Right lung (tissue), 5 donors: ENCODE data around the gene TMEM97. TPM values are rescaled to one million over a fixed set of nuclear protein-coding genes. Genes with fewer than 3 reads are reported as not detected.

ENCODE experiments used
- DNase-seq, 2 donors: peaks; one replicate each; pipeline ENCODE4 v3.0.0-alpha.2; 2013
- polyA plus RNA-seq, 5 donors: library from polyadenylated mRNA; unstranded; fragments of 120-200 nt; gene quantifications; one replicate each; pipeline versions ENCODE4 v1.2.1 to v1.2.3, GENCODE V29; 2013; ENCODE audit warnings: inconsistent platforms in 1 of 5, low replicate concordance in 1 of 5; ENCODE audit not compliant: insufficient read length in 5 of 5, insufficient read depth in 1 of 5

TMEM97 gene
- polyA plus RNA-seq, 5 donors, result 41.2 to 46.7 (median 42.3) TPM

DNA sequence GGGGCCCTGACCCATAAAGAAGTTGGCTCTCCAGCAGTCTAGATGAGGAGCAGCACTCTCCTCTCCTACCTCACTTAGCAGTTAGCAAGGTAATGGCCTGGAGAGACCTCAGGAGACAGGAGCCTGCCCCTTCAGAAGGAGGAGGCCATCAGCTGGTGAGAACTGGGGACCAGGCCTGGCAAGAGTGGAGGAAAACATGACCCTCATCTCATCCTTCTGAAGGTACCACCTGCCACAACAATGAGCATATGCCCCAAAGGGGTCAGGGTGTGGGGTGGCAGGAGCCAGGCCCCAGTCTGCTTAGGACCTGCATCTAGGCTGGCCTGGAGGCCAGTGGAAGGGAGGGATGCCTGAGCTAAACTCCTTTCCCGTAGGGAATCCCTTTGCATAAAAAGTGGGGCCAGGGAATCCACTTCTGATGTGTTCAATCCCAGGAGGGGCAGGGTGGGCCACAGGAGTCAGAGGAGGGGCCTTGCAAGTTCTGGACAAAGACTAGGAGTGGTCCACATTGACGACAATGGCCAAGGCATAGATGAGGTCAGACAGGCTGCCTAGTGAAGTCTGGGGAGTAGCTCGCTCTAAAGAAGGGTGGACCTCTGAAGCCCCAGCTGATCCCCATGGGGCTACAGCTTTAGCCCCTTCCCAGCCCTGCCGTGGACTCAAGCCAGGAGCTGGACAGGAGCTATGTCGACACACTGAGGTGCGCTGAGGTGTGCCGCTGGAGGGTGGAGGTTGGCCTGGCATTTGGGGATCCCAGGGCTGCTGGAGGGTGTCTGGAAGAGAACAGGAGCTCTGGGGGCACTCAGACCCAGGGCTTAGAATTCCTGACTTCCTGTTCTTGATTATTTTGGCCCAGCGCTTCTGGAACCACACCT is 45.0 kb downstream of the TMEM97 start:
- DNase-seq, result no peak

DNA sequence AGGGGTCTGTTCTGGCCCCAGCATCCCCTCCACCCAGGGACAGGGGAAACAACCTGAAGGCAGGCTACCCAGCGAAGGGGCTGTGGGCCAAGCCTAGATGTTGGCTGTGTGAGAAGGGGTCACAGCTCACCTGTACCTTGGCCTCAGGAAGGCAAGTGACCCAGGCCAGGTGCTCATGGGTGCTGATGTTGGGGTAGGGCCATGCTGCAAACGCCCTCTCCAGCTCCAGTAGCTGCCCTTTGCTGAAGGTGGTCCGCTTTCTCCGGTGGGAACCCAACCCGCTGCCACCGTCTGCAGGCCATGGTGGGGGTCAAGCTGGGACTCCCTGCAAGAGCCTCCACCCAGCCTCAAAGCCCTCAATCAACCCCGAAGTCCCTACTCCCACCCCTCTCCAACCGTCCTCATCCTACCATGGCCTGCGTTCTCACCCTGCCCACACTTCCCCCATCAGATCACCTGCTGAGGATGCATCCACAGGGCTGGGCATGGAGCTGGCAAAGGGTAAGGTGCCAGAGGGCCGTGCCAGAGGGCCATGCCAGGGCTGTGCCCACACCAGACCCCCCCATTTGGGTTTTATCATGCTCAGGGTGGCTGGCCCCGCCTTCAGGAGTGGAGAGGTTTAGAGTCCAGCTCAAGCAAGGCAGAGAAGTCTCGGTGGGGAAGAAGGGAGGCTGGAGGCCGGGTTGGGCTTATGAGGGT is 45.8 kb downstream of the TMEM97 start, which contains the start of gene SEBOX:
SEBOX (minus strand) TSS at position 535 of the 699 bp plus-strand sequence; CDS start at position 487, 48 bp downstream.
- no peak for DNase-seq

DNA sequence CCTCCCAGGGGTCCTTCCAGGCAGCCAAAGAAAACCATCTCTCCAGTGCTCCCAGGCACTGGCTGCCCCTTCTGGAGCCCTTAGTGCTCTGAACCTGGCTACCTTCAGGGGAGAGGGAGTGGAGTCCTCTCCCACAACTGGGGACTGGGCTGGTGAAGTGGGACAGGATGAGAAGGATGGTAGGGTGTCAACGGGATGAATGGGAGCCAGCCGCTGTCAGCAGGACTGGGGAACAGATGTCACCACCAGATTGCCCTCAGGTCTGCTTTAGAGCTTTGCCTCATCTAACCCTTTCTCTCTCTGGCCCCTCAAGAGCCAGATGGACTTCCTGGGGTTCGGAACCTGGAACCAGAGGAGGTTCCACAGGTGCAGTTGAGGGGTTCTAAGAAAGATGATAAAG is 46.5 kb downstream of the TMEM97 start:
- DNase-seq, result no peak

DNA sequence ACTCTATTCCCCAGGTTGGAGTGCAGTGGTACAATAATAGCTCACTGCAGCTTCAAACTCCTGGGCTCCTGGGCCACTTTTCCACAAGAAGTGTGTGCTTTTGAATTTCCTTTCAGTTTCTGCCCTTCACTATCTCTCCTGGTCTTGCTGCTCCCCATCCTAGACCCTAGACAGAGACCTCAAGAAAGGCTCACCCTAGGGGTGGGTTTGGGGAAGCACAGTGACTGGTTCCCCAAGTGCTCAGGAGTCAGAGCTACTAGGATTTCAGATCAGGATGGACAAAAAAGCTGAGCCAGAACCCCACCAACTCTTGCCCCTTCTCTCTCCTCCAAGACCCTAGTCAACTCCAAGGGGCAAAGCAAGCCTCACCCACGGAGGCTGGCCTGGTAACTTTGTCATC is 47.6 kb downstream of the TMEM97 start:
- DNase-seq, result no peak

DNA sequence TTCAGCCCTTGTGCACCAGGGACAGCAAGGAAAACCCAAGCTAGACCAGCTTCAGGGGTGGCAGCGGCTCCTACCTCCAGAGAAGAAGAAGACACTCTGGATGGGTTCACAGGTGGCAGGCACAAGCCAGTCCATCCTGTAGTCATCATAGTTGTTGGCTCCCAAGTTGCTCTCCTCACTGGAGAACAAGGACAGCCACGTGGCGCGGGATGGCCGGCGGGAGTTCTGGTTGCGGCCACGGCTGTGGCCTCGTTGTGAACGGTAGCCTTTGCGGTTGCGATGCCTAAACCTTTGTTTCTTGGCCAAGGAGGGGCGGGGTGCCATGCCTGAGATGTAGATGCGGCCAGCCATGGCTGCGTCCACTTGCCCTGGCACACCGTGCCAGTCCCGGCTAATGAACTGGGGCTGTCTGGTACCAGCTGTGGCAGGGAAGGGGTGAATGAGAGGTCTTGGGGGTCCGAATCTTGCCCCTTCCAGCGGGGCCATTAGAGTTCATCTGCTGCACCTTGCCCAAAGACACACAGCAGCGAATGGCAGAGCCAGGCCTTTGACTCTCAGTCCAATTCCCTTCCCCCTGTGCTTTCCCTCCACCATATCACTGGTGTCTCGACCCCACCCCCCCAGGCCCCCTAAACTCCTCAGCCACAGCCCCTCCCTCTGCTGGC is 48.8 kb downstream of the TMEM97 start:
- DNase-seq, result no peak

DNA sequence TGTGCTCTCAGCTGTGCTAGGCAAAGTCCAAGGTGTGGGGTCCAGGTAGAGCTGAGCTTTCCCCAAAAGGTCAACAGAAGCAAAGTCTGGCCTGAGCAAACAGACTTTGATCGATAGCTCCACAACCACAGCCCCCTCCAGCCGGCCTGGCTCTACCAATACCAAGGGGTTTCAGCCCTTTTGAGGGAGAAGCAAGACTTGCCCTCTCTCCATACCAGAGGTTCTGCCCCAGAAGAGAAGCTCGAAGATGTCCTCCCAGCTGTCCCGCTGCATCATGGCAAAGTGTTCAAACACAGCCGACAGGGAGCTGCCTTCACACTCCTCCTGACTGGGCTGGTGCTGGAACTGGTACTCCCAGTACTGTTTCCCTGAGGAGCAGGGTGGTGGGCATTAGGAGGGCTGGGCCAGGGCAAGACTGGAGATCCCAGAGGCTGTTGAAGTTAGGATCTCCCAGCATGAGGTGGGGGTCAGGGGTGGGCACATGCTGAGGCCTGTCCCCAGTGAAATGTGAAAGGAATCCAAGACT is 49.4 kb downstream of the TMEM97 start:
- no peak for DNase-seq

DNA sequence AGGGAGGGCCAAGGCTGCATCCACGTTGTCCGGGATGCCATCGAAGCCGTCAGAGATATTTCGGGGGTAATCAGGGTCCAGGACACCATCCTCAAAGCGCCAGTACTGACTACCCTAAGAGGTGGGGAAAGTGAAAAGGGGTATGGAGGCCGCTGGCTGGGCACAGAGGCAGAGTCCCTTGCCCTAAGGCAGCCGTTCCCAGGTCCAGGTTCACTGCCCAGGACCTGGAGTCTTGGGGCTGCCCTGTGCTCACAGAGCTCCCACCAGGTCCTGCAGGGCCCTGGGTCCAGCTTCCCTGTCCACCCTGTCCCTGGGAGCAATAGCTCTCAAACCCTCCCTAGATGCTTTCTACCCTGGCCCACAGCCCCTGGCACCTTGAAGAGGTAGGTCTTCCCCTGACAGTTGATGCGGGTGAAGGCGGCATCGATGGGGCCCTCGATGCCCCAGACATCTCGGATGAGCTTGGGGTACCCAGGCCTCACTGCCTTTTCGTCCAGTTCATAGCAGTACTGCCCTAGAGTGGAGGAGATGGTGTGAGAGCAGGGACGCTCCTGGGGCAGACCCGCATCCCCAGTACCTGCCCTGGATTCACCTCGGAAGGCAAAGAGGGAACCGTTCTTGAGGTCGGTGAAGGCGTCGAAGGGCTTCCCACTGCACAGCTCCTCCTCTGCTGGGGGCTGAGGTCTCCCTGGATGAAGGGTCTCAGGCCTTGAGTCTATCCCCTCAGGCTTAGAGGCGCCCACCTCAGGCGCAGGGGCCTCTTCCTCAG is 50.1 kb downstream of the TMEM97 start:
- DNase-seq, result no peak

DNA sequence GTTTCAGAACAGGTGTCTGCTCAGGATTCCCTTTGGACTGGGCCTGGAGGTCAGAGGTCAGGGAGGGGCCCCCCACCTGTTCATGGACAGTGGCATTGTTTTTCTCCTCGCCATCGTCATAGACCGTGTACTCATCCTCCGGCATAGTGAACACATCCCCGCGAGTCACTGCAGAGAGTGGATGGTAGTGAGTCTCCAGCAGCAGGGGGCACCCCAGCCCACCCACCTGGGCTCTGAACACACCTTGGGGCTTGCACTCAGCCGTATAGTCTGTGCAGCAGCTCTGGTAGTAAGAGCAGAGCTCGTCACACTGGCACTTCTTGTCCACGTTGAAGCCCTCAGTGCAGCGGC is 50.7 kb downstream of the TMEM97 start:
- no peak for DNase-seq

DNA sequence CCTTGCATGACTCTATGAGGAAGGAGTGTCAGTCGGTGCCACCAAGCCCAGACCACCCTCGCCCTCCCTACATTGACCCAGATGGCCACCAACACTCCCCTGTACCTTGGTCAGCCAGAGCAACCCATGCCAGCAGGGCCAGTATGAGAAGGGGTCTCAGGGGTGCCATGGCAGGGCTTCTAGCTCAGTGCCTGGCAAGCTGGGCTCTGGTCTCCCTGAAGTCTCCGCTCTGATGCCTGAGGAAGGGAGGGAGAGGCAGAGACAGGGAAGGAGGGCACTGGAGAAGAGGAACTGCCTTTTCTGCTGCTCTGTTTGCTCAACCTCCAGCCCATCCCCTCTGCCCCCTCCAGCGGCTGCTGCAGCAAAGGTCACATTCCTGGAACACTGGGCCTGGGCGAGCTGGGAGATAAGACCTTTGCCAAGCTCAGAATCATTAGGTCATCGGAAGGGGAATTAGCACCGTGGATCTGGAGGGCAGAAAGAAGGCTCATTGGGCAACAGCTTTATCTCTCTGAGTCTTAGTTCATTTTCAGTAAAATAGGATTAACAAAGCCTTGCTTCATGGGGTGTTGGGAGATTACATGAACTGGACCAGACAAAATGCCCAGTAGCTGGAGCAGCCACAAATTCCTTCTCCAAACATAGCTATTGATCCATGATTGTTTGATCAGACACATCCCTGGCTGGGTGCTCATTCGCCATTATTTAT is 51.2 kb downstream of the TMEM97 start, which contains the start of gene VTN:
VTN (minus strand) TSS at position 273 of the 709 bp plus-strand sequence; CDS start at position 169, 104 bp downstream.
- no peak for DNase-seq

DNA sequence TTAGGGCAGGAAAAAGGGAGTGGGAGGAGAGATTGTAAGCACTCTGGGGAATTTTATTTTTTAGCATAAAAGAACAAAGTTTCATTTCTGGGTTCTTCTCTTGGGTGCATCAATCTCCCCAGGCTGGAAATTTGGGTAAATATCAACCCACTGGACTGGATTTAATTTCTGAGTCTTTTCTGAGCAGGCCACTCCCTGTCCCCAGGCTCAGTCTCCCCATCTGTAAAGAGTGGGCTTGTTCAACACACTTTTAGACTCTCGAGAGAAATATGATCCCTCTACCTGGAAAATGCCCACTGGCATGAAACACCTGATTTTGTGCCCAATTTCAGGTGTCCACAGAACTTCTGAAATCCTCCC is 51.7 kb downstream of the TMEM97 start:
- no peak for DNase-seq

DNA sequence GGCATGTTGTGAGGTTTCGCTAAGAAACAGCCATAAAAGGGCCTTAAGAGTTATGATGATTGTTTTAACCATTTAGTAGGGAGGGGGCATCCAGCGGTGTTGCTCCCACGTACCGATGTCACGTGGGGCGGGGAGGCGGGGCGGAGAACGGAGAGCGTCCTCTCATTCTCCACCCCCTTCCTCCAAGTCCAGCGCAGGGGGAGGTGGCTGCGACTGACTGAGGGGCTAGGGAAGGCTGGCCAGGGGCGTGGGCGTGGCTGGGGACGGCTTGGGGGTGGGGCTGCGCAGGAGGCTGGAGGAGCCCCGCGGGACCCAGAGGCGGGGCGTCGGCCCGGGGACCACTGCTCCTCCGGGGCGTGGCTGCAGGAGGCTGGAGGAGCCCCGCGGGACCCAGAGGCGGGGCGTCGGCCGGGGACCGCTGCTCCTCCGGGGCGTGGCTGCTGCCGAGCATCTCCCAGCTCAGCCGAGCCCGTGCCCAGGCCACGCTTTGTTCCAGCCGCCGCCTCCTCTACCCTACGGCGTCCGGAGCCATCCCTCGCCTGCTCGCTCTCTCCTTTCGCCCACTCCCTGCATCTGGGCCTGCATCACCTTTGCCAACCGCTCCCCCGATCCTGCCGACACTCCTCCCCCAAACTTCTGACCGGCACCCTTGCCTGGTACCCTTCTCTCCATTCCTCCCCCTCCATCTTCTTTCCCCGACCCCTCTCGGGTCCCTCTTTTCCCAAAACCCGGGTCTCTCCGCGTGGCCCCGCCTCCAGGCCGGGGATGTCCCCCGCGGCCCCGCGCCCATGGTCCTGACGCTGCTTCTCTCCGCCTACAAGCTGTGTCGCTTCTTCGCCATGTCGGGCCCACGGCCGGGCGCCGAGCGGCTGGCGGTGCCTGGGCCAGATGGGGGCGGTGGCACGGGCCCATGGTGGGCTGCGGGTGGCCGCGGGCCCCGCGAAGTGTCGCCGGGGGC is 52.5 kb downstream of the TMEM97 start, which contains the start of gene SARM1:
SARM1 (plus strand) TSS at position 450 of the 958 bp plus-strand sequence; CDS start at position 789, 339 bp downstream.
- DNase-seq, result peak; percentile 90 to 91

DNA sequence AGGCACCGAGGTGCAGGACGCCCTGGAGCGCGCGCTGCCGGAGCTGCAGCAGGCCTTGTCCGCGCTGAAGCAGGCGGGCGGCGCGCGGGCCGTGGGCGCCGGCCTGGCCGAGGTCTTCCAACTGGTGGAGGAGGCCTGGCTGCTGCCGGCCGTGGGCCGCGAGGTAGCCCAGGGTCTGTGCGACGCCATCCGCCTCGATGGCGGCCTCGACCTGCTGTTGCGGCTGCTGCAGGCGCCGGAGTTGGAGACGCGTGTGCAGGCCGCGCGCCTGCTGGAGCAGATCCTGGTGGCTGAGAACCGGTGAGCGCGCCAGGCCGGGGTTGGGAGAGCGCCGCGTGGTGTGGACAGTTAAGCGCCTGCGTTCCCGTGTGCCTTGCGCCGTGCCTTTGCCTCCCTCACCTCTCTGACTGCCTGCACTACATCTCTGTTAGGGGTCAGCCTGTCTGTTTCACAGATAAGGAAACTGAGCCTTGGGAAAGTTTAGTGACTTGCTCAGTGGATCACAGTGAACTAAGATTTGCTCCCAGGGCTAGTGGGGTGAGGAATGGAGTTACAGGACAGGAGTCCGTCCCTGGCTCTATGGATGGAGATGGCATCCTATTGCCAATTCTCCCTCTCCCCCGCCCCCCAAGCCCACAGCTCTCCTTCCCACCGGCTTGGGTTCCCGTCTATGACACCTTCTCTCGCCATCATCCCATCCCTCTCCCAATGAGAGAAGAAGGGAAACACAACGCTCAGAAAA is 53.4 kb downstream of the TMEM97 start:
- DNase-seq, result no peak

DNA sequence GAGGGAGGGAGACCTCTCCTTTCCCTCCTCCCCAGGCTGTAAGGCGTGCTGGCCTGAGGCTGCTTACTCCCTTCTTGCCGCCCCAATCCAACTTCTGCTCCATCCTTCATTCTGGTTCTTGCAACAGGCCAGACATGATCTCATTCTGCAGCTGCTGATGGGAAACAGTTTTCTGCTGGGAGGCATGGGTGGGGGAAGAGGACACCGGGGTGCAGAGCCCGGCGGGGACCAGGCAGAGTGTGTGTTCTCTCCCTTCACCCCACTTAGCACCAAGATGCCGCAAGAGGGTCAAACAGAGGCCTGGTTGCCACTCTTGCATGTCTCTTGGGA is 53.9 kb downstream of the TMEM97 start:
- no peak for DNase-seq

Other genes with a start within 250 kb of the TMEM97 start
- 10 to 100 TPM; 54.2 to 62.2 (median 57.6) TPM for gene IFT20, start 16.3 kb downstream of the TMEM97 start, polyA plus RNA-seq
- gene TNFAIP1, start 16.6 kb downstream of the TMEM97 start, polyA plus RNA-seq, result 10 to 100 TPM; 32.2 to 42.1 (median 36.2) TPM
- 10 to 100 TPM; 56.2 to 68.3 (median 58.9) TPM for gene POLDIP2, start 38.3 kb downstream of the TMEM97 start, polyA plus RNA-seq
- gene SEBOX, start 46.0 kb downstream of the TMEM97 start, polyA plus RNA-seq, result not detected
- gene VTN, start 51.1 kb downstream of the TMEM97 start, polyA plus RNA-seq, result 10 to 100 TPM in 1 of 5 donors, under 1 TPM in 4; 0.35 to 11.6 (median 0.51) TPM
- gene SARM1, start 52.5 kb downstream of the TMEM97 start, polyA plus RNA-seq, result 10 to 100 TPM in 4 of 5 donors, 1 to 10 TPM in 1; 8.5 to 13.4 (median 12.0) TPM
- gene SLC46A1, start 87.0 kb downstream of the TMEM97 start, polyA plus RNA-seq, result 10 to 100 TPM in 1 of 5 donors, 1 to 10 TPM in 4; 6.4 to 10.8 (median 9.4) TPM
- under 1 TPM in 4 of 5 donors, not detected in 1; 0.14 to 0.48 (median 0.30) TPM for gene SLC13A2, start 154.4 kb downstream of the TMEM97 start, polyA plus RNA-seq
- under 1 TPM in 4 of 5 donors, not detected in 1; 0.06 to 0.19 (median 0.16) TPM for gene FOXN1, start 187.1 kb downstream of the TMEM97 start, polyA plus RNA-seq
- gene UNC119, start 233.4 kb downstream of the TMEM97 start, polyA plus RNA-seq, result 10 to 100 TPM; 28.4 to 44.4 (median 36.3) TPM